ENCODE data around the gene TMCO4.

The TMCO4 gene

DNA sequence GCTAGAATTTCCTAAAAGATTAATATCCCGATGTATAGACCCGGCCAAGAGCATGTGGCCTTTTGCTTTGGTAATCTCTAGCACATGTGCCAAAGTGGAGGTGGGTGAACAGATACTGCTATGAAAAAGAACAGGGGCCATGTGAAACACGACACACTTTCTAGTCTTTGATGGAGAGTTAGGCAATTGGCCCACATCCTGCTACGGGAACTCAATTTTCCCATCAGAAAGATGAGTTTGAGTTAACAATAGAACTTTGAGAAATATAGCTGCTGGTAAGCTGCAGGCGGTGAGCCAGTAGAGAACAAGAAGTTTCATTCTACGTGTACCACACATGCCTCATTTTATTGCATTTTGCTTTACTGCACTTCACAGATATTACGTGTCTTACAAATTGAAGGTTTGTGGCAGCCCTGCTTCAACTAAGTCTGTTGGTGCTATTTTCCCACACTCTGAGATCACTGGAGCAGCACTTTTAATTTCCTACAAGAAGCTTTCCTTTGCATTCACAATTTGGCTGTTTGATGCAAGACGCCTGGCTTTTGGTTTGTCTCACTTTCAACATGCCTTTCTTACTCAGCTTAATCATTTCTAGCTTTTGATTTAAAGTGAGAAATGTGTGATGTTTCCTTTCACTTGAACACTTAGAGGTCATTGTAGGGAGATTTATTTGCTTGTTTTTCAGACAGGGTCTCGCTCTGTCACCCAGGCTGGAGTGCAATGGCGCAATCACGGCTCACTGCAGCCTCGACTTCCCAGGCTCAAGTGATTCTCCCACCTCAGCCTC lies 88.7 kb downstream of the TMCO4 start:
- no peak for DNase-seq

DNA sequence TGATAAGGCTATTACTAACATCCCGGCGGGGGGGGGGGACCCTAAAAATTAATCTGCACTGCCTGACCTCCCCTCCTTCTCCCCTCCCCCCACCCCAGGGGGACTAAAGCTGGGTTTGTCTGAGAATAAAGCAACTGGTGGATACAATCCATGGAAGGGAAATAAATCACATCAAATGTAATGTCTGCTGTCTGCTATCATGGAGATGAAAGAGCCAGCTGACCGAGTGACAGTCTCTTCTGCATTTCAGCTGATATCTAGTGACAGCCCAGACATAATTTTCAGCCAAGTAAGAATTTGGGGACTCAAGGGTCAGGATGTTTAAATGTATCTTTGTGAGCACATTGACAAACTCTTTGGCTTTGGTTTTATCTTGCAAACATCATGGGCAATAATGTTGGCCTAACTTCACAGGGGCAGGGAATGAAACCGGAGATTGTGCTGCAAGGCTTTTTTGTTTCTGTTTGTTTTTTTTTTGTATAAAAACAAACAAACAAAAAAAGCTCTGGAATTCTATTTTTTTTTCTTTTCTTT lies 90.4 kb downstream of the TMCO4 start:
- no peak for DNase-seq

GRCh38 chr1:19708567-19709110 lies 91.1 kb downstream of the TMCO4 start:
- no peak for DNase-seq

GRCh38 chr1:19706136-19706535 lies 93.6 kb downstream of the TMCO4 start:
- no peak for DNase-seq

GRCh38 chr1:19705464-19705863 lies 94.3 kb downstream of the TMCO4 start:
- DNase-seq = no peak

GRCh38 chr1:19704247-19705113 lies 95.2 kb downstream of the TMCO4 start:
- DNase-seq = peak; percentile 64

DNA sequence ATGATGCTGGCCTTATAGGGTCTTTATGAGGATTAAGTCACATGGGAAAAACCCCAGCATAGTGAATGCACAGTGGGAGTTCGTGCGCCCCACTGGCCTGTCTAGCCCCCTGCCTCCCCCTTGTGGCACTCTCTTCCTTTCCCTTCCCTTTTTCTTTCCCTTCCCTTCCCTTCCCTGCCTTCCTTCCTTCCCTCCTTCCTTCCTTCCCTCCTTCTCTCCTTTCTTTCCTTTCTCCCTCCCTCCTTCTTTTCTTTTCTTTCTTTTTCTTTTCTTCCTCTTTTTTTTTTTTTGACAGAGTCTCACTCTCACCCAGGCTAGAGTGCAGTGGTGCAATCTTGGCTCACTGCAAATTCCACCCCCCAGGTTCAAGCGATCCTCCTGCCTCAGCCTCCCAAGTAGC lies 96.4 kb downstream of the TMCO4 start:
- DNase-seq = no peak

- DNase-seq = no peak
Observed at GRCh38 chr1:19700079-19700777, 99.5 kb downstream of the TMCO4 start.

- DNase-seq = no peak
Observed at GRCh38 chr1:19698181-19698580, 101.5 kb downstream of the TMCO4 start.

GRCh38 chr1:19696820-19697219 lies 102.9 kb downstream of the TMCO4 start:
- DNase-seq = no peak

- no peak for DNase-seq
Observed at GRCh38 chr1:19695772-19696171, 103.9 kb downstream of the TMCO4 start.

DNA sequence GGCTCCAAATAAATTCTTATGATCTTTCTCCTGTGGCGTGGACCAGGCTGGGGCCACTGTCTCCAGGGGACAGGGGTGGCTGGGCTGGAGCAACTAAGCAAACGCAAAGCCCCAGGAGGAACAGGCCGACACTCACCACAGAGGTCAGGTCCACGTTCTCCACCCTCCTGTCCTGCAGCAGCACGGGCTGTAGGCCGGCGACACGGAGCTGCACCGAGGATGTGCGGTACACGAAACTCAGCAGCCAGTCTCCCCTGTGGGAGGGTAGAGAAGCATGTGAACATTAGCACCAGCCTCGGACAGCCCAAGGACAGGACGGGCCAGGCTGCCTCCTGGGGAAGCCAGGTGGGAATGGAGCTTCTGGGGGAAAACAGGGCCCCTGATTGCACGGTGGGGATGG lies 105.4 kb downstream of the TMCO4 start:
- DNase-seq = no peak

DNA sequence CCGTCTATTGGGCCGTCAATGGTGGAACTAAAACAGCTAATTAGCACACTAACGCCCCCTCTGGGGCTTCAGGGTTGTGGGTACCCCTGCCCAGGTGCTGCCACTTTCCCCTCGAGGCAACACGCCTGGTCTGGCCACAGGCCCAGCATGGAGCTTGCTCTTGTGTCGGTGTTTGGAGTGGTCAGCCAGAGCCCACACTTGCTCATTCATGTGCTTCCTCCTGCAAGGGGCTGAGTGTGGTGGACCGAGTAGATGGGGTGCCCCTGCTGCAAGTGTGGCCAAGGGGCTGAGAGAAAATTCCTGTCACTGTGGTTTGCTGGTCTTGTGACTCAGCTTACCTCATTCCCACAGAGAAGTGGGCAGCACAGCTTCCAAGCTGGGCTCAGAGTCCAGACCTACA lies 109.4 kb downstream of the TMCO4 start:
- no peak for DNase-seq

- no peak for DNase-seq
Observed at GRCh38 chr1:19689856-19690255, 109.9 kb downstream of the TMCO4 start.

DNA sequence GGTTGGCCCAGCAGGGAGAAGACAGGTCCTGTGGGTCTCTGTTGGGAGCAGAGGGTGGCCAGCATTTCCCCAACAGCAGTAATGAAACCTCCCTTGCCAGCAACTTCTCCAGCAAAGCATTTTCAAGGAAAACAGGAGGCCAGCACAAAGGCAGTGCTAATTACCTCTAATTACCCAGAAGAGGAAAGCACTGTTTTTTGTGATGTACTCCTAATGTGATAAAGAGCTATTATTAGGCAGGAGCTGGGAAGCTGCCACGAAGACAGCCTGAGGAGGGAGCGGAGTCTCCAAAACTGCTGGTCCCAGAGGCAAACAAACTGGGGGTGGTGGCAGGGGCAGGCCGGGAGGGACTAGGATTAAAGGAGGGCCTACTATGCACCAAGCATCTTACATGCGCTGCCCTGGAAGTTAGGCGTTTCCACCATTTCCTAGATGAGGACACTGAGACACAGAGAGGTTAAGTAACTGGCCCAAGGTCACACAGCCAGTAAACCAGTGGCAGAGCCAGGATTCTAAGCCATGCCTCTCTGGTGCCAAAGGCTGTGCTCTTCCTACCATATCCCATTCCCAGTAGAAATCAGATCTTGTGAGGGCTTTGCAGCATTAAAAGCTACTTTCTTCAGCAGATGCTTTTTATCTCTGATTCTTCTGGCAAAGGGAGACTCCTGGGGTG lies 110.5 kb downstream of the TMCO4 start:
- DNase-seq = no peak

GRCh38 chr1:19688041-19688842 lies 111.5 kb downstream of the TMCO4 start:
- DNase-seq = no peak

GRCh38 chr1:19687414-19687813 lies 112.3 kb downstream of the TMCO4 start:
- no peak for DNase-seq

- DNase-seq = no peak
Observed at GRCh38 chr1:19685994-19686393, 113.7 kb downstream of the TMCO4 start.

GRCh38 chr1:19684677-19685076 lies 115.0 kb downstream of the TMCO4 start:
- no peak for DNase-seq

DNA sequence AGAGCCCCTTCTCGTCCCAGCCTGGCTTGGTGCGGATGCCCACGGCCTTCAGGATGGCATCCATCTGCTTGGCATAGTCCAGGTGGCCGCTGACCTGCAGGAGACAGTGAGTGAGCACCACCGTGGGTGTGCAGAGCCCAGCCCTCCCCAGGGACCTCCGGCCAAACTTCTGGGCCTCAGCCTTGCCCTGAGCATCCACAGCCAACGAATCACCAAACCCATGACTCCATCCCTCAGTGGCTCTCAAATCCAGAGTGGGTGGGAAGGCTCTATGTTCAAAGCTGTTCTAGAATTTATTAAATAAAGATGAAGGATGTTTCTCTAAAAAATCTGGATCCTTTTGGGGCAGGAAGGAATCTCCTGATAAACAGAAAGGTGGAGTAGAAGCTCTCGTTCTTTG lies 116.4 kb downstream of the TMCO4 start:
- DNase-seq = no peak

GRCh38 chr1:19682901-19683300 lies 116.8 kb downstream of the TMCO4 start:
- no peak for DNase-seq

DNA sequence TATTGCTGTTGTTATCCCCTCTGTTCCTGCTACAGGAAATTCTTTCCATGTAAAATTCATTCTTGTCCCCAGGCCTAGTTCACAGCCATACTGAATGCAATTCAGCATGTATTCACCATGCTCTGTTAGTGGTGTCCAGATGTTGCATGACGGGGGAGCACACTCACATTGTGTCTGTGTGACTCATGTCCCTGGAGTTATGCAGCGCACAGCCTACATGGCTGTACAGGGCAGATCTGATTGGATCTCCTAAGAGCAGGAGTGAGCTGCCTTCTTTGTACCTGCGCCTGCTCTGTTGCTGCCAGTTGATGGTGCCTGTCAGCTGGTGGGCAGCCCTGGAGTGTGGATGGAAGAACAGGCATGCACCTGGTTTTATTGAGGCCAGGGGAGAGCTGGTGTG lies 117.5 kb downstream of the TMCO4 start:
- DNase-seq = peak; percentile 92

Measured in fibroblast of upper back skin (primary cell).